ENCODE results near the gene KRTAP1-5.
"Not testable (repeated sequence)": the region's sequence is repeated elsewhere in the genome, so short reads cannot be mapped to it uniquely, and the experiment has no call there.

KRTAP1-5 gene

GRCh38 chr17:41037853-41038350, 10.9 kb upstream of the KRTAP1-5 start:
- H3K36me3 ChIP-seq (ENCODE audit: control insufficient read depth, insufficient read depth, low read length): no peaks in the 10 kb centered on the region
- H3K27me3 ChIP-seq (replicated peaks; ENCODE audit: control insufficient read depth, insufficient read depth, low read length): no peaks in the 10 kb centered on the region
- TF ChIP-seq CTCF (IDR thresholded peaks at IDR 0.05; ENCODE audit: insufficient read depth, low read length, poor library complexity, severe bottlenecking): no peak
- no peak overlapping the region for H3K4me3 ChIP-seq (replicated peaks; ENCODE audit: low read depth, low read length)
- DNase-seq (ENCODE audit: extremely low read depth, insufficient read length): no peak

DNA sequence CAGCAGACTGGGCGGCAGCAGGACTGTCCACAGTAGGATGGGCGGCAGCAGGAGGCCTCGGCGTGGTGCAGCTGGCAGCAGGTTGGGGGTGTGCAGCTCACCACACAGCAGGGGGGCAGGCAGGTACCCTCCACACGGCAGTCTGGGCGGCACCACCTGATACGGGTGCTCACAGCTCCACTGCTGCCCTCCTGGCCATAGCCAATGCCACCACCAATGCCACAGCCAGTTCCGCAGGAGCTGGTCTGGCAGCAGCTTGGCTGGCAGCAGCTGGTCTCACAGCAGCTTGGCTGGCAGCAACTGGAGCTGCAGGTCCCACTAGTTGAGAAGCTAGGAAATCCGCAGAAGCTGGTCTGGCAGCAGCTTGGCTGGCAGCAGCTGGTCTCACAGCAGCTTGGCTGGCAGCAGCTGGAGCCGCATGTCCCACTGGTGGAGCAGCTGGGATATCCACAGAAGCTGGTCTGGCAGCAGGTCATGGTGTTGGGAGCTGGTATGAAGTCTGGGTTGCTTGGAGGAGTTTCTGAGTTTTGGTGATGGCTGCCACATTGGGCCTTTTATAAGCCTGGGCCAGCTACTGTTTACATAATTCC, 7.4 kb upstream of the KRTAP1-5 start, which contains the start of gene KRTAP1-3:
Gene KRTAP1-3, minus strand, starts transcription at position 529 of the 590 bp plus-strand sequence. Its CDS starts 53 bp downstream, at position 476.
- H3K4me3 ChIP-seq (replicated peaks; ENCODE audit: low read depth, low read length); H3K36me3 ChIP-seq (ENCODE audit: control insufficient read depth, insufficient read depth, low read length); H3K27me3 ChIP-seq (replicated peaks; ENCODE audit: control insufficient read depth, insufficient read depth, low read length); DNase-seq (ENCODE audit: extremely low read depth, insufficient read length): not testable (repeated sequence)

DNA sequence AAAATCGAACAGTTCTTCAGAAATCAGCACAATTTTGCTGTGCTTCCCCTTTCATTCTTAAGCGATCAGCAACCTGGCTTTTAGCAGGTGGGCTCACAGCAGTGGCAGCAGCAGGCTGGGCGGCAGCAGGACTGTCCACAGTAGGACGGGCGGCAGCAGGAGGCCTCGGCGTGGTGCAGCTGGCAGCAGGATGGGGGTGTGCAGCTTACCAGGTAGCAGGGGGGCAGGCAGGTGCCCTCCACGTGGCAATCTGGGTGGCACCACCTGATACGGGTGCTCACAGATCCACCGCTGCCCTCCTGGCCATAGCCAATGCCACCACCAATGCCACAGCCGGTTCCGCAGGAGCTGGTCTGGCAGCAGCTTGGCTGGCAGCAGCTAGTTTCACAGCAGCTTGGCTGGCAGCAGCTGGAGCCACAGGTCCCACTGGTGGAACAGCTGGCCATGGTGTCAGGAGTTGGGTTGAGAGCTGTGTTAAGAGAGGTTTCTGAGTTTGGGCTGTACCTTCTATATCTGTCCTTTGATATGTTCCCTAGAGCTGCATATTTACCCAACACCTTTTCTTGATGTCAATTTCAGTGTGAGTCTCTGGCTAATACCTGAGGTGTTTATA, 2.7 kb upstream of the KRTAP1-5 start, which contains the start of gene KRTAP1-4:
Gene KRTAP1-4, minus strand, starts transcription at position 563 of the 613 bp plus-strand sequence. Its CDS starts 117 bp downstream, at position 446.
- Histone ChIP-seq H3K36me3 (ENCODE audit: control insufficient read depth, insufficient read depth, low read length) (no peaks in the 10 kb centered on the region), H3K4me3 (replicated peaks; ENCODE audit: low read depth, low read length) (no peak within 1 kb of the TSS), H3K27me3 (replicated peaks; ENCODE audit: control insufficient read depth, insufficient read depth, low read length) (no peaks in the 10 kb centered on the region)
- TF ChIP-seq CTCF (IDR thresholded peaks at IDR 0.05; ENCODE audit: insufficient read depth, low read length, poor library complexity, severe bottlenecking): no peak
- DNase-seq (ENCODE audit: extremely low read depth, insufficient read length): no peak

GRCh38 chr17:41024697-41025096, 2.3 kb downstream of the KRTAP1-5 start:
- H3K4me3 ChIP-seq (replicated peaks; ENCODE audit: low read depth, low read length): no peak overlapping the region
- no peaks in the 10 kb centered on the region for H3K27me3 ChIP-seq (replicated peaks; ENCODE audit: control insufficient read depth, insufficient read depth, low read length)
- no peak for DNase-seq (ENCODE audit: extremely low read depth, insufficient read length)
- H3K36me3 ChIP-seq (ENCODE audit: control insufficient read depth, insufficient read depth, low read length): no peaks in the 10 kb centered on the region
- TF ChIP-seq CTCF (IDR thresholded peaks at IDR 0.05; ENCODE audit: insufficient read depth, low read length, poor library complexity, severe bottlenecking): no peak

GRCh38 chr17:41020336-41020735, 6.7 kb downstream of the KRTAP1-5 start:
- DNase-seq (ENCODE audit: extremely low read depth, insufficient read length): no peak
- no peak for TF ChIP-seq CTCF (IDR thresholded peaks at IDR 0.05; ENCODE audit: insufficient read depth, low read length, poor library complexity, severe bottlenecking)
- H3K4me3 ChIP-seq (replicated peaks; ENCODE audit: low read depth, low read length): no peak overlapping the region

DNA sequence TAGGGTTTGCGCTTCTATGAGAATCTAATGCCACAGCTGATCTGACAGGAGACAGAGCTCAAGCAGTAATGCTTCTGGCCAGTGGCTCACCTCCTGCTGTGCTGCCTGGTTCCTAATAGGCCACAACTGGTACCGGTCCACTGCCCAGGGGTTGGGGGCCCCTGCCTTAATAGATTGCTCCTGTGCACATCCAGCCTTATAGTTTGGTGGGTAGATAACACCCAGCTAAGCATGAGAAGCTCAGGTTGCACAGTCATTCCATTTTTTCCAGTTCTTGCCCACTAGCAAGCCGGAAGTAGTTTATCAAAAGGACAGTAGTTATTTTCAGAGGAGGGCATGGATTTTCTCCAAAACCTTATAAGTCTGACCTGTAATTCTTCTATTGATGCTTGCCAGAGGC, 7.6 kb downstream of the KRTAP1-5 start:
- DNase-seq (ENCODE audit: extremely low read depth, insufficient read length): no peak
- TF ChIP-seq CTCF (IDR thresholded peaks at IDR 0.05; ENCODE audit: insufficient read depth, low read length, poor library complexity, severe bottlenecking): no peak
- no peak overlapping the region for H3K4me3 ChIP-seq (replicated peaks; ENCODE audit: low read depth, low read length)
- no peaks in the 10 kb centered on the region for H3K36me3 ChIP-seq (ENCODE audit: control insufficient read depth, insufficient read depth, low read length)
- H3K27me3 ChIP-seq (replicated peaks; ENCODE audit: control insufficient read depth, insufficient read depth, low read length): no peaks in the 10 kb centered on the region

More at GRCh38 chr17:41020336-41020735, 6.7 kb downstream of the KRTAP1-5 start:
- no peaks in the 10 kb centered on the region for H3K36me3 ChIP-seq (ENCODE audit: control insufficient read depth, insufficient read depth, low read length)
- no peaks in the 10 kb centered on the region for H3K27me3 ChIP-seq (replicated peaks; ENCODE audit: control insufficient read depth, insufficient read depth, low read length)

Measured in GM06990 (cell line).